Activated B cell treated with CpG ODN at 0.5 μM for 24 hours (primary cell): ENCODE data around the gene AAMDC. TPM values are rescaled to one million over a fixed set of nuclear protein-coding genes. Genes with fewer than 3 reads are reported as not detected.
"Not testable (repeated sequence)": the region's sequence is repeated elsewhere in the genome, so short reads cannot be mapped to it uniquely, and the experiment has no call there.

ENCODE experiments used
- ATAC-seq: fragments of 200-7000 bp; cut with Tn5 transposase; one replicate; pipeline ENCODE4 v1.10.0; 2021; ENCODE audit warnings: low read depth, mild to moderate bottlenecking, moderate library complexity
- CTCF ChIA-PET: fragments of 350-600 bp; sonication (Branson Sonifier 250); formaldehyde crosslinking; loops from one replicate; lab custom pipeline; 2021; ENCODE audit warnings: antibody characterized with exemption; lab: Charles Lee
- POLR2A ChIA-PET: fragments of 350-600 bp; sonication (Branson Sonifier 250); formaldehyde crosslinking; loops from one replicate; lab custom pipeline; 2021; ENCODE audit warnings: antibody characterized with exemption; lab: Charles Lee
- DNase-seq: peaks from one replicate; pipeline ENCODE4 v3.0.0; 2022
- H3K27ac Mint-ChIP-seq: one replicate; pipeline ENCODE4 v1.8.0; 2020; ENCODE audit warnings: mixed read lengths
- H3K27me3 Mint-ChIP-seq: one replicate; pipeline ENCODE4 v1.8.0; 2021; ENCODE audit warnings: mixed read lengths
- H3K36me3 Mint-ChIP-seq: one replicate; pipeline ENCODE4 v1.8.0; 2021; ENCODE audit warnings: low read depth, mixed read lengths
- H3K4me1 Mint-ChIP-seq: one replicate; pipeline ENCODE4 v1.8.0; 2021; ENCODE audit warnings: mixed read lengths
- H3K4me3 Mint-ChIP-seq: one replicate; pipeline ENCODE4 v1.8.0; 2020; ENCODE audit warnings: mild to moderate bottlenecking, mixed read lengths
- H3K9me3 Mint-ChIP-seq: one replicate; pipeline ENCODE4 v1.8.0; 2020; ENCODE audit warnings: mixed read lengths
- intact Hi-C: fragments of 100-400 bp; cut with micrococcal nuclease; formaldehyde crosslinking; loops from one replicate; pipeline ENCODE4 v1.15.1; 2024
- total RNA-seq: library from RNA; stranded (reverse); gene quantifications from 2 replicates; pipeline ENCODE4 v1.2.3, GENCODE V29; 2022
- TF ChIP-seq, protein P1 (sequence below): fragments of 200-600 bp; IDR thresholded peaks from one replicate; pipeline ENCODE4 v1.8.0; 2022; ENCODE audit warnings: antibody characterized with exemption, mild to moderate bottlenecking

AAMDC gene
- total RNA-seq, 1 donor from 2014 or later, result 3.8 TPM

DNA sequence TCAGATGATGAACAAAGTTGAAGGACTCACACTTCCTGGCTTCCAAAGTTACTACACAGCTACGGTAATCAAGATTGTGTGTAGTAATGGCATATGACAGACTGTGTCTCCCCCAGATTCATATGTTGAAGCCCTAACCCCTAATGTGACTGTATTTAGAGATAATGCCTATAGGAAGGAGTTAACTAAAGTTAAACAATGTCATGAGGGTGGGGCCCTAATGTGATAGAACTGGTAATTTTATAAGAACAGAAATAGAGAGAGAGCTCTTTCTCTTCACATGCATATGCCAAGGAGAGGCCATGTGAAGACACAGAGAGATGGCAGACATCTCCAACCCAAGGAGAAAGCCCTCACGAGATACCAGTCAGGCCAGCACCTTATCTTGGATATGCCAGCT, 8.0 kb downstream of the AAMDC start:
- Mint-ChIP-seq H3K36me3 (no peaks in the 10 kb centered on the region), H3K4me3 (no peak overlapping the region)
- TF ChIP-seq, protein P1, sequence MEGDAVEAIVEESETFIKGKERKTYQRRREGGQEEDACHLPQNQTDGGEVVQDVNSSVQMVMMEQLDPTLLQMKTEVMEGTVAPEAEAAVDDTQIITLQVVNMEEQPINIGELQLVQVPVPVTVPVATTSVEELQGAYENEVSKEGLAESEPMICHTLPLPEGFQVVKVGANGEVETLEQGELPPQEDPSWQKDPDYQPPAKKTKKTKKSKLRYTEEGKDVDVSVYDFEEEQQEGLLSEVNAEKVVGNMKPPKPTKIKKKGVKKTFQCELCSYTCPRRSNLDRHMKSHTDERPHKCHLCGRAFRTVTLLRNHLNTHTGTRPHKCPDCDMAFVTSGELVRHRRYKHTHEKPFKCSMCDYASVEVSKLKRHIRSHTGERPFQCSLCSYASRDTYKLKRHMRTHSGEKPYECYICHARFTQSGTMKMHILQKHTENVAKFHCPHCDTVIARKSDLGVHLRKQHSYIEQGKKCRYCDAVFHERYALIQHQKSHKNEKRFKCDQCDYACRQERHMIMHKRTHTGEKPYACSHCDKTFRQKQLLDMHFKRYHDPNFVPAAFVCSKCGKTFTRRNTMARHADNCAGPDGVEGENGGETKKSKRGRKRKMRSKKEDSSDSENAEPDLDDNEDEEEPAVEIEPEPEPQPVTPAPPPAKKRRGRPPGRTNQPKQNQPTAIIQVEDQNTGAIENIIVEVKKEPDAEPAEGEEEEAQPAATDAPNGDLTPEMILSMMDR, result no peak

DNA sequence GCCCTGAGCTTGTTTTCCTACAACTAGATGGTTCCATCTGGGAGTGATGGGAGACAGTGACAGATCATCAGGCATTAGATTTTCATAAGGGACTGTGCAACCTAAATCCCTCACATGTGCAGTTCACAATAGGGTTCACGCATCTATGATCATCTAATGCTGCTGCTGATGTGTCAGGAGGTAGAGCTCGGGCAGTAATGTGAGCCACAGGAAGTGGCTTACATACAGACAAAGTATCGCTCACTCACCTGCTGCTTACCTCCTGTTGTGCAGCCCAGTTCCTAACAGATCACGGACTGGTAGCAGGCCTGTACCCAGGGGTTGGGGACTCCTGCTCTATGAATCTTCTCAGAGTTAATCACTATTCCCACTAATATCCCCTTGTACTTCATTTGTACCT, 12.4 kb downstream of the AAMDC start:
- Mint-ChIP-seq H3K27ac (no peak overlapping the region), H3K36me3 (no peaks in the 10 kb centered on the region), H3K4me1 (no peaks in the 10 kb centered on the region), H3K9me3 (peaks cover 4% of the 10 kb centered on the region), H3K4me3 (no peak overlapping the region), H3K27me3 (no peaks in the 10 kb centered on the region)
- TF ChIP-seq, protein P1, result no peak
- DNase-seq (no peak), ATAC-seq (no peak)
- intact Hi-C loops, result no loop called here
- ChIA-PET CTCF (no interaction called here), POLR2A (no interaction called here)

More for the DNA sequence above, 8.0 kb downstream of the AAMDC start:
- no peaks in the 10 kb centered on the region for H3K4me1 Mint-ChIP-seq
- intact Hi-C loops, result loop anchor here (10.0 kb wide), 1 partner anchor 784 kb away; no protein-coding TSS in a partner anchor
- H3K9me3 Mint-ChIP-seq, result peaks cover 4% of the 10 kb centered on the region
- no peak for ATAC-seq
- DNase-seq, result no peak
- CTCF ChIA-PET, result no interaction called here
- POLR2A ChIA-PET, result no interaction called here
- no peaks in the 10 kb centered on the region for H3K27me3 Mint-ChIP-seq
- no peak overlapping the region for H3K27ac Mint-ChIP-seq

DNA sequence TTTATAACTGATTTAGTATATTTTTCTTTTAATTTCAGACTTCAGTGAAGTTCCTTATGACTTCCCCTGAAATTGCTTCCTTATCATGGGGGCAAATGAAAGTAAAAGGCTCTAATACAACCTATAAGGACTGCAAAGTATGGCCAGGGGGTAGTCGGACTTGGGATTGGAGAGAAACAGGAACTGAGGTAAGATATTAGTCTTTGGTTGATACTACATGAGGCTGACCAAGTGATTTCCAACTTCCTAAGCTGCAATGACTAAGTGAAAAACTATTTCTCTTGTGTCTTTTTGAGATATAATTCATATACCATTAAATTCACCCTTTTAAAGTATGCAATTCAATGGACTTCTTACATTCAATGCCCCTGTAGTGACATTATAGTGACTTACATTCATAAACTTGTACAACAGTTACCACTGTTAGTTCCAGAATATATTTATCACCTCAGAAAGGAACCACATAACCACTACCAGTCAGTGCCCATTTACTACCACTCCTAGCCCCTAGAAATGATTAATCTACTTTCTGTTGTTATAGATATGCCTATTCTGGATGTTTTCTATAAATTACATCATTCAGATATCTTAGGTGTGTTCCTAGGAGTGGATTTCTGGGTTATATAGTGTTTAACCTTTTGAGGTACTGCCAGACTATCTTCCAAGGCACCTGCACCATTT, 21.6 kb downstream of the AAMDC start:
- Mint-ChIP-seq H3K4me3 (no peak overlapping the region), H3K36me3 (peaks cover 37% of the 10 kb centered on the region), H3K9me3 (peaks cover 18% of the 10 kb centered on the region), H3K27me3 (no peaks in the 10 kb centered on the region), H3K27ac (no peak overlapping the region), H3K4me1 (no peaks in the 10 kb centered on the region)
- ATAC-seq, result no peak
- POLR2A ChIA-PET, result interaction anchor here (0.5 kb wide), 1 partner anchor 70 kb away, joined by 7 read pairs; no protein-coding TSS in a partner anchor
- DNase-seq, result no peak
- intact Hi-C loops, result no loop called here
- TF ChIP-seq, protein P1, result no peak
- CTCF ChIA-PET, result no interaction called here

DNA sequence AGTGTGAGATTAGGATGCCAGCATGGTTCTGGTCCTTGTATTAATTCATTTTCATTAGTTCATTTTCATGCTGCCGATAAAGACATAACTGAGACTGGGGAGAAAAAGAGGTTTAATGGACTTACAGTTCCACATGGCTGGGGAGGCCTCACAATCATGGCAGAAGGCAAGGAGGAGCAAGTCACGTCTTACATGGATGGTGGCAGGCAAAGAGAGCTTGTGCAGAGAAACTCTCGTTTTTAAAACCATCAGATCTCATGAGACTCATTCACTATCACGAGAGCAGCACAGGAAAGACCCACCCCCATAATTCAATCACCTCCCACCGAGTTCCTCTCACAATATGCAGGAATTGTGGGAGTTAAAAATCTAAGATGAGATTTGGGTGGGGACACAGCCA, 22.8 kb downstream of the AAMDC start:
- H3K27ac Mint-ChIP-seq, H3K4me1 Mint-ChIP-seq, intact Hi-C loops, POLR2A ChIA-PET, DNase-seq, H3K27me3 Mint-ChIP-seq, ATAC-seq, H3K4me3 Mint-ChIP-seq, CTCF ChIA-PET: not testable (repeated sequence)
- H3K9me3 Mint-ChIP-seq, result peaks cover 20% of the 10 kb centered on the region
- H3K36me3 Mint-ChIP-seq, result peaks cover 41% of the 10 kb centered on the region

DNA sequence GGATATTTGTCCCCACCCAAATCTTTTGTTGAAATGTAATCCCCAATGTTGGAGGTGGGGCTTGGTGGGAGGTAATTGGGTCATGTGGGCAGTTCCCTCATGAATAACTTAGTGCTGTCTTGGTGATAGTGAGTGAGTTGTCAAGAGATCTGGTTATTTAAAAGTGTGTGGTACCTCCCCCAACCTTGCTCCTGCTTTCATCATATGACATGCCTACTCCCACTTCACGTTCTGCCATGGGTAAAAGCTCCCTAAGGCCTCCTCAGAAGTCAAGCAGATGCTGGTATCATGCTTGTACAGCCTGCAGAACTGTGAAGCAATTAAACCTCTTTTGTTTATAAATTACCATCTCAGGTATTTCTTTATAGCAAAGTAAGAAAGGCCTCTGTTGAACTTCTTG, 30.6 kb downstream of the AAMDC start:
- no peak overlapping the region for H3K27ac Mint-ChIP-seq
- POLR2A ChIA-PET, result no interaction called here
- no peak overlapping the region for H3K4me3 Mint-ChIP-seq
- H3K4me1 Mint-ChIP-seq, result no peaks in the 10 kb centered on the region
- H3K9me3 Mint-ChIP-seq, result peaks cover 15% of the 10 kb centered on the region
- no peaks in the 10 kb centered on the region for H3K27me3 Mint-ChIP-seq
- DNase-seq, result no peak
- H3K36me3 Mint-ChIP-seq, result peaks cover 50% of the 10 kb centered on the region
- TF ChIP-seq, protein P1, result no peak
- no peak for ATAC-seq
- CTCF ChIA-PET, result no interaction called here
- intact Hi-C loops, result no loop called here
